D341Med (cell line): ENCODE data around the gene GPC5.

ENCODE experiments used
- DNase-seq: peaks from one replicate; pipeline ENCODE4 v3.0.0; 2012; ENCODE audit warnings: low spot score

GPC5 gene

GRCh38 chr13:92177966-92178365 is 779.5 kb downstream of the GPC5 start:
- no peak for DNase-seq

- DNase-seq, result no peak
Observed at GRCh38 chr13:92179223-92179622, 780.8 kb downstream of the GPC5 start.

- DNase-seq, result peak; percentile 52
Observed at GRCh38 chr13:92187378-92187989, 789.1 kb downstream of the GPC5 start.

- DNase-seq, result no peak
Observed at GRCh38 chr13:92188574-92188973, 790.2 kb downstream of the GPC5 start.

GRCh38 chr13:92196591-92197256 is 798.3 kb downstream of the GPC5 start:
- no peak for DNase-seq

GRCh38 chr13:92197669-92198068 is 799.2 kb downstream of the GPC5 start:
- DNase-seq, result no peak

- DNase-seq, result no peak
Observed at GRCh38 chr13:92218615-92219014, 820.2 kb downstream of the GPC5 start.

- DNase-seq, result no peak
Observed at GRCh38 chr13:92221916-92222315, 823.5 kb downstream of the GPC5 start.

- DNase-seq, result no peak
Observed at GRCh38 chr13:92224052-92224821, 825.8 kb downstream of the GPC5 start.

- no peak for DNase-seq
Observed at GRCh38 chr13:92224825-92225224, 826.4 kb downstream of the GPC5 start.

GRCh38 chr13:92225861-92226260 is 827.4 kb downstream of the GPC5 start:
- DNase-seq, result no peak

- DNase-seq, result no peak
Observed at GRCh38 chr13:92232871-92233270, 834.5 kb downstream of the GPC5 start.

- no peak for DNase-seq
Observed at GRCh38 chr13:92251671-92252210, 853.3 kb downstream of the GPC5 start.

- no peak for DNase-seq
Observed at GRCh38 chr13:92255526-92255925, 857.1 kb downstream of the GPC5 start.

GRCh38 chr13:92256211-92256610 is 857.8 kb downstream of the GPC5 start:
- DNase-seq, result no peak

- DNase-seq, result no peak
Observed at GRCh38 chr13:92259046-92259445, 860.6 kb downstream of the GPC5 start.

GRCh38 chr13:92259523-92259922 is 861.1 kb downstream of the GPC5 start:
- DNase-seq, result no peak

- no peak for DNase-seq
Observed at GRCh38 chr13:92260363-92260762, 861.9 kb downstream of the GPC5 start.

- DNase-seq, result no peak
Observed at GRCh38 chr13:92262100-92262788, 863.8 kb downstream of the GPC5 start.

- no peak for DNase-seq
Observed at GRCh38 chr13:92265408-92265807, 867.0 kb downstream of the GPC5 start.

GRCh38 chr13:92270990-92271389 is 872.6 kb downstream of the GPC5 start:
- no peak for DNase-seq

GRCh38 chr13:92272177-92272576 is 873.8 kb downstream of the GPC5 start:
- DNase-seq, result no peak
